H1 (cell line): ENCODE results near the gene RAD51B. TPM values are rescaled to one million over a fixed set of nuclear protein-coding genes. Genes with fewer than 3 reads are reported as not detected.

ENCODE experiments used
- CTCF ChIA-PET: fragments of 300-600 bp; sonication (Branson Sonifier 250); formaldehyde crosslinking; loops from one replicate; lab custom pipeline; 2021; ENCODE audit not compliant: partially characterized antibody; lab: Charles Lee
- POLR2A ChIA-PET: fragments of 300-600 bp; sonication (Branson Sonifier 250); formaldehyde crosslinking; loops from one replicate; lab custom pipeline; 2021; ENCODE audit warnings: inconsistent platforms; ENCODE audit not compliant: partially characterized antibody; lab: Charles Lee
- DNase-seq, 2 experiments: peaks; one replicate each; pipeline versions ENCODE4 v3.0.0 to v3.0.0-alpha.2; 2010 to 2022; ENCODE audit warnings: low spot score in 2 of 2, low read depth in 1 of 2, mixed read lengths in 1 of 2
- FAIRE-seq: peaks from 2 replicates; lab custom pipeline; 2011; peaks lifted over from hg19 to GRCh38; lab: Jason Lieb, UNC
- H2AFZ ChIP-seq: 2 replicates; pipeline ENCODE4 v1.8.1; 2012; ENCODE audit warnings: low read length, inconsistent platforms
- H2AK5ac ChIP-seq: 2 replicates; pipeline ENCODE4 v1.6.1; 2013; ENCODE audit warnings: low read depth, low read length
- H2BK120ac ChIP-seq: replicated peaks from 2 replicates; pipeline ENCODE3; 2013; ENCODE audit warnings: low read depth, low read length, inconsistent platforms
- H2BK12ac ChIP-seq: 2 replicates; pipeline ENCODE4 v1.6.1; 2013; ENCODE audit warnings: low read depth, low read length
- H2BK15ac ChIP-seq: 2 replicates; pipeline ENCODE4 v1.6.1; 2013; ENCODE audit warnings: low read length
- H2BK20ac ChIP-seq: 2 replicates; pipeline ENCODE4 v1.6.1; 2013; ENCODE audit warnings: low read length
- H2BK5ac ChIP-seq: 2 replicates; pipeline ENCODE4 v1.6.1; 2013; ENCODE audit warnings: low read depth, low read length
- H3K14ac ChIP-seq: 2 replicates; pipeline ENCODE4 v1.6.1; 2013; ENCODE audit warnings: inconsistent platforms; ENCODE audit not compliant: insufficient read length
- H3K18ac ChIP-seq: 2 replicates; pipeline ENCODE4 v1.6.1; 2013; ENCODE audit warnings: low read length; ENCODE audit errors: extremely low read depth
- H3K23ac ChIP-seq: 2 replicates; pipeline ENCODE4 v1.6.1; 2013; ENCODE audit warnings: inconsistent platforms; ENCODE audit not compliant: insufficient read length
- H3K23me2 ChIP-seq: 2 replicates; pipeline ENCODE4 v1.6.1; 2013; ENCODE audit warnings: low read depth, low read length
- H3K27ac ChIP-seq: 2 replicates; pipeline ENCODE4 v1.6.1; 2011; ENCODE audit warnings: low read depth, low read length, inconsistent platforms
- H3K27me3 ChIP-seq, 4 experiments: replicated peaks in 1 of 4; 1 replicate in 1 of 4; 2 replicates in 3 of 4; pipeline versions ENCODE4 v1.6.1 to v1.8.1; 2011 to 2013; ENCODE audit warnings: low read length in 3 of 4, mild to moderate bottlenecking in 3 of 4, inconsistent platforms in 2 of 4, mixed read lengths in 2 of 4, moderate library complexity in 1 of 4; ENCODE audit not compliant: control insufficient read depth in 3 of 4, insufficient read depth in 3 of 4; ENCODE audit errors: extremely low read depth in 1 of 4
- H3K36me3 ChIP-seq, 4 experiments: 2 replicates each; pipeline versions ENCODE4 v1.6.1 to v1.8.1; 2011 to 2013; ENCODE audit warnings: mild to moderate bottlenecking in 4 of 4, low read length in 3 of 4, moderate library complexity in 2 of 4, control low read depth in 1 of 4, inconsistent platforms in 1 of 4; ENCODE audit not compliant: insufficient read depth in 4 of 4, control insufficient read depth in 2 of 4
- H3K4ac ChIP-seq: replicated peaks from 2 replicates; pipeline ENCODE3; 2013; ENCODE audit warnings: low read length, low read depth, mixed read lengths, inconsistent platforms; ENCODE audit not compliant: insufficient read length
- H3K4me1 ChIP-seq, 4 experiments: replicated peaks in 1 of 4; 1 replicate in 1 of 4; 2 replicates in 3 of 4; pipeline versions ENCODE4 v1.6.1 to v1.8.1; 2011 to 2013; ENCODE audit warnings: low read length in 3 of 4, inconsistent platforms in 2 of 4, mixed read lengths in 1 of 4; ENCODE audit not compliant: insufficient read depth in 4 of 4, control insufficient read depth in 3 of 4
- H3K4me2 ChIP-seq, 2 experiments: 2 replicates each; pipeline versions ENCODE4 v1.6.1 to v1.8.1; 2011 to 2013; ENCODE audit warnings: low read depth in 2 of 2, low read length in 2 of 2, control low read depth in 1 of 2, inconsistent platforms in 1 of 2, mild to moderate bottlenecking in 1 of 2; ENCODE audit not compliant: insufficient read depth in 1 of 2
- H3K4me3 ChIP-seq, 4 experiments: fragments of 200-600, 300-600 bp in 1 of 4; sonication (generic), shearing (Covaris generic), sonication (Bioruptor Twin) in 1 of 4; 2 replicates each; pipeline versions ENCODE4 v1.5.1 to v1.8.1; 2011 to 2016; ENCODE audit warnings: low read length in 4 of 4, low read depth in 3 of 4, control low read depth in 2 of 4, inconsistent platforms in 2 of 4, mild to moderate bottlenecking in 2 of 4, mixed read lengths in 1 of 4, moderate library complexity in 1 of 4; ENCODE audit not compliant: insufficient read depth in 2 of 4; ENCODE audit errors: extremely low read depth in 1 of 4
- H3K56ac ChIP-seq: replicated peaks from 2 replicates; pipeline ENCODE3; 2013; ENCODE audit warnings: low read depth, mild to moderate bottlenecking, mixed read lengths, low read length, inconsistent platforms; ENCODE audit not compliant: insufficient read length
- H3K79me1 ChIP-seq: 2 replicates; pipeline ENCODE4 v1.6.1; 2013; ENCODE audit warnings: low read depth, low read length, control low read depth
- H3K79me2 ChIP-seq, 2 experiments: 2 replicates each; pipeline versions ENCODE4 v1.6.1 to v1.8.1; 2012 to 2013; ENCODE audit warnings: low read length in 2 of 2, mild to moderate bottlenecking in 2 of 2, inconsistent platforms in 1 of 2; ENCODE audit not compliant: insufficient read depth in 2 of 2, control insufficient read depth in 1 of 2
- H3K9ac ChIP-seq, 4 experiments: replicated peaks in 1 of 4; 1 replicate in 1 of 4; 2 replicates in 3 of 4; pipeline versions ENCODE4 v1.6.1 to v1.8.1; 2011 to 2013; ENCODE audit warnings: low read depth in 3 of 4, low read length in 3 of 4, control low read depth in 2 of 4, mild to moderate bottlenecking in 2 of 4, moderate library complexity in 2 of 4, inconsistent platforms in 1 of 4; ENCODE audit errors: extremely low read depth in 1 of 4
- H3K9me3 ChIP-seq, 2 experiments: 2 replicates each; pipeline versions ENCODE4 v1.6.1 to v1.8.1; 2012 to 2013; ENCODE audit warnings: mild to moderate bottlenecking in 2 of 2, moderate library complexity in 2 of 2, control low read depth in 1 of 2, inconsistent platforms in 1 of 2, low read depth in 1 of 2, low read length in 1 of 2, mixed read lengths in 1 of 2; ENCODE audit not compliant: insufficient read depth in 2 of 2
- H4K20me1 ChIP-seq, 2 experiments: replicated peaks in 1 of 2; 2 replicates each; pipeline versions ENCODE3 to v1.8.1; 2011 to 2013; ENCODE audit warnings: inconsistent platforms in 2 of 2, low read length in 2 of 2, mild to moderate bottlenecking in 1 of 2; ENCODE audit not compliant: insufficient read depth in 2 of 2, control insufficient read depth in 1 of 2
- H4K5ac ChIP-seq: 2 replicates; pipeline ENCODE4 v1.6.1; 2013; ENCODE audit warnings: low read length, low read depth, mixed read lengths, inconsistent platforms; ENCODE audit not compliant: insufficient read length
- H4K8ac ChIP-seq: 2 replicates; pipeline ENCODE4 v1.8.0; 2013; ENCODE audit warnings: mild to moderate bottlenecking, moderate library complexity, low read length, inconsistent platforms; ENCODE audit not compliant: insufficient read depth; ENCODE audit errors: extremely low read depth
- H4K91ac ChIP-seq: replicated peaks from 2 replicates; pipeline ENCODE3; 2013; ENCODE audit warnings: low read length, mixed read lengths, inconsistent platforms; ENCODE audit not compliant: insufficient read length
- ATF2 ChIP-seq: IDR thresholded peaks from 2 replicates; pipeline ENCODE4 v1.6.1; 2012; ENCODE audit warnings: low read length, inconsistent platforms
- CBX8 ChIP-seq: fragments of 300-800, 300-1000 bp; sonication (generic); IDR thresholded peaks from 2 replicates; pipeline ENCODE4 v1.7.1; 2016; ENCODE audit warnings: low read depth, low read length, borderline replicate concordance
- CHD2 ChIP-seq: IDR thresholded peaks from 2 replicates; pipeline ENCODE4 v1.6.1; 2012; ENCODE audit warnings: low read length, improper control_type of control experiment
- CREB1 ChIP-seq: IDR thresholded peaks from 2 replicates; pipeline ENCODE4 v1.6.1; 2012; ENCODE audit warnings: inconsistent platforms
- EP300 ChIP-seq, 2 experiments: IDR thresholded peaks; 1 replicate in 1 of 2; 2 replicates in 1 of 2; pipeline ENCODE4 v1.6.1; 2011 to 2012; ENCODE audit warnings: low read depth in 2 of 2, low read length in 2 of 2, mild to moderate bottlenecking in 2 of 2, borderline replicate concordance in 1 of 2, inconsistent platforms in 1 of 2, moderate library complexity in 1 of 2
- FOSL1 ChIP-seq: IDR thresholded peaks from 2 replicates; pipeline ENCODE4 v1.6.1; 2011; ENCODE audit warnings: mild to moderate bottlenecking, low read depth, low read length, moderate library complexity; ENCODE audit not compliant: insufficient read depth
- PHF8 ChIP-seq: fragments of 200-600 bp; sonication (generic); conservative IDR thresholded peaks from 2 replicates; pipeline ENCODE4 v1.7.1; 2012; ENCODE audit warnings: low read depth, mild to moderate bottlenecking, inconsistent platforms, low read length, moderate library complexity
- POLR2A ChIP-seq, 2 experiments: IDR thresholded peaks; 1 replicate in 1 of 2; 2 replicates in 1 of 2; pipeline ENCODE4 v1.6.1; 2011; ENCODE audit warnings: low read depth in 2 of 2, low read length in 2 of 2, mild to moderate bottlenecking in 2 of 2; ENCODE audit errors: control extremely low read depth in 1 of 2
- SAP30 ChIP-seq: fragments of 300-600 bp; sonication (generic); IDR thresholded peaks from 2 replicates; pipeline ENCODE4 v1.7.1; 2012; ENCODE audit warnings: low read length, moderate library complexity, mild to moderate bottlenecking, inconsistent platforms; ENCODE audit not compliant: insufficient read depth, insufficient replicate concordance
- TCF12 ChIP-seq: IDR thresholded peaks from 2 replicates; pipeline ENCODE4 v1.6.1; 2011; ENCODE audit warnings: low read depth, mild to moderate bottlenecking, low read length
- USF2 ChIP-seq: IDR thresholded peaks from 2 replicates; pipeline ENCODE4 v1.6.1; 2011; ENCODE audit warnings: low read length, improper control_type of control experiment
- polyA plus RNA-seq, 7 experiments: library from polyadenylated mRNA; depleted of rRNA in 3 of 7; stranded (reverse) in 5 of 7; unstranded in 2 of 7; fragments of >200 nt in 5 of 7; fragments of 200-250 nt in 2 of 7; gene quantifications; 1 replicate in 5 of 7; 2 replicates in 1 of 7; 4 replicates in 1 of 7; pipeline versions ENCODE4 v1.2.1 to v1.2.3, GENCODE V29; 2011 to 2013; ENCODE audit warnings: missing spikeins in 2 of 7, mixed read lengths in 2 of 7
- total RNA-seq: library from RNA; stranded (reverse); fragmentation: NEBNext Ultra II Directional; extraction: Animal tissue kit (Norgen Biotek cat#: 25700); gene quantifications from 2 replicates; pipeline ENCODE4 v1.2.1, GENCODE V29; 2021

RAD51B gene
- total and polyA plus RNA-seq, 2 of the 8 experiments (the other 6 are each of a cell fraction or from before 2014, with no cell fraction given) = 3.9 to 14.9 TPM

DNA sequence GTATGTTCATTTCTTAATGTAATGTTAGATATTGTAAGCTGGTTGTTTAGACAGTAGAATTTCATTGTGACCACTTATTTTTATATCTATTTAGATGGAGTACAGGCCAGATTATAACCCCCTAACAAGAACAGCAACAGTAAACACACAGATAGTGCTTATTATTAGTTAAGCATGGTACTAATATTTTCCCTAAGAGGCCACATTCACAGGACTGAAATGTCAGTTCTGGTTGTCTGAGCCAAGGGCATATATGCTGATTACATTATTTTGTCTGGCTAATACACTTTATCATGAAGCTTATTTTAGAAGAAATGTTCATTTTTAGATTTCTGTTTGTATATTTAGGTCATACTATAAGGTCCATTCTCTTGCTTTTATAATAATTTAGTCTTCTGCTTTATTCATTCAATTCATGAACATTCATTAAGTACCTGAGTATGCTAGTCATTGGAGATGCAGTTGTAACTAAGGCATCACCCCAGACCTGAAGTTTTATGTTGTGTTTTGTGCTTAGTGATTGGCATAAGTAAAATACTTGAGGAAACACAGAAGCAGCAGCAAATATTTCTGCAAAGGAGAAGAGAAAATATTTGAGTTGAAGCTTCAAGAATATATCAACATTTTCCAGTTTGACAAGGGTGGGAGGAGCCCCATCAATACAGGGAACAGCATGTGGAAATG is 413.7 kb downstream of the RAD51B start:
- Histone ChIP-seq H4K8ac (no peak overlapping the region), H2AK5ac (no peak overlapping the region), H3K4me2 (no peak overlapping the region), H3K9me3 (no peaks in the 10 kb centered on the region), H3K79me1 (no peaks in the 10 kb centered on the region), H2AFZ (no peak overlapping the region), H2BK20ac (no peak overlapping the region), H4K5ac (no peak overlapping the region), H3K79me2 (no peaks in the 10 kb centered on the region), H3K4me3 (no peak overlapping the region), H3K23ac (no peak overlapping the region), H2BK12ac (no peak overlapping the region), H3K36me3 (no peaks in the 10 kb centered on the region), H3K4ac (no peak overlapping the region), H3K4me1 (peaks cover 0 to 17% (median 8%) of the 10 kb centered on the region in 4 experiments; a peak in 3 of 7 replicates), H3K14ac (no peak overlapping the region), H4K20me1 (no peaks in the 10 kb centered on the region), H3K9ac (no peak overlapping the region), H2BK15ac (no peak overlapping the region), H3K27ac (no peak overlapping the region), H2BK5ac (no peak overlapping the region), H3K18ac (no peak overlapping the region), H4K91ac (no peak overlapping the region), H2BK120ac (no peak overlapping the region), H3K27me3 (no peaks in the 10 kb centered on the region), H3K23me2 (no peaks in the 10 kb centered on the region), H3K56ac (no peak overlapping the region)
- ChIA-PET POLR2A (interaction anchor here (0.6 to 0.9 kb wide), 3 partner anchors 103 to 564 kb away, joined by 3 read pairs; partner anchors contain the start of gene ZFP36L1), CTCF (interaction anchor here (0.9 to 1.5 kb wide), 4 partner anchors 9 to 289 kb away, joined by 3 to 5 read pairs (median 4); no protein-coding TSS in a partner anchor)
- no peak for FAIRE-seq
- no peak for DNase-seq
- no peak for TF ChIP-seq TCF12
- no peak for TF ChIP-seq SAP30
- no peak for TF ChIP-seq USF2
- TF ChIP-seq FOSL1 = no peak
- TF ChIP-seq PHF8 = no peak
- TF ChIP-seq POLR2A (IDR thresholded peaks at IDR 0.05; ENCODE audit: control extremely low read depth in 1 of 2, low read depth in 2 of 2, low read length in 2 of 2) = no peak
- no peak for TF ChIP-seq EP300 (IDR thresholded peaks at IDR 0.05; ENCODE audit: borderline replicate concordance in 1 of 2, low read depth in 2 of 2, low read length in 2 of 2)
- TF ChIP-seq CREB1 = no peak
- TF ChIP-seq CHD2 = no peak
- no peak for TF ChIP-seq CBX8
- TF ChIP-seq ATF2 = no peak
